Loucy (cell line): ENCODE results near the gene RAB6A.
"Not testable (repeated sequence)": the region's sequence is repeated elsewhere in the genome, so short reads cannot be mapped to it uniquely, and the experiment has no call there.

ENCODE experiments used
- CTCF ChIP-seq: fragments of 200-600 bp; sonication (generic); conservative IDR thresholded peaks from 2 replicates; pipeline ENCODE4 v1.5.1; 2014; ENCODE audit warnings: mild to moderate bottlenecking, antibody characterized with exemption, low read length
- EZH2phosphoT487 ChIP-seq: fragments of 200-600 bp; IDR thresholded peaks from 2 replicates; pipeline ENCODE4 v1.6.1; 2018; ENCODE audit warnings: antibody characterized with exemption, mild to moderate bottlenecking, moderate library complexity, borderline replicate concordance

GRCh38 chr11:73770811-73771210 is 9.9 kb upstream of the RAB6A start:
- not testable (repeated sequence) for TF ChIP-seq CTCF, EZH2phosphoT487
